GM21825 (cell line): ENCODE data around the gene ELAVL1.

ENCODE experiments used
- ATAC-seq: cut with Tn5 transposase; IDR thresholded peaks from one replicate; pipeline ENCODE4 v1.9.1; 2021; ENCODE audit warnings: mild to moderate bottlenecking, moderate library complexity; ENCODE audit not compliant: unreplicated experiment

ELAVL1 gene

GRCh38 chr19:7914598-7915045 is 90.8 kb downstream of the ELAVL1 start, which contains the start of gene TGFBR3L:
TSS of gene TGFBR3L (plus strand) at chr19:7914830.
- ATAC-seq = no peak

GRCh38 chr19:7914099-7914498 is 91.3 kb downstream of the ELAVL1 start:
- ATAC-seq = no peak

GRCh38 chr19:7913652-7914051 is 91.8 kb downstream of the ELAVL1 start:
- ATAC-seq = no peak

- no peak for ATAC-seq
Measured at GRCh38 chr19:7912697-7913564, 92.5 kb downstream of the ELAVL1 start.

GRCh38 chr19:7912144-7912696 is 93.2 kb downstream of the ELAVL1 start:
- no peak for ATAC-seq

GRCh38 chr19:7911508-7912143 is 93.8 kb downstream of the ELAVL1 start:
- no peak for ATAC-seq

GRCh38 chr19:7910321-7911161 is 94.9 kb downstream of the ELAVL1 start:
- ATAC-seq = no peak

GRCh38 chr19:7909471-7910067 is 95.9 kb downstream of the ELAVL1 start:
- no peak for ATAC-seq

GRCh38 chr19:7908742-7909461 is 96.5 kb downstream of the ELAVL1 start:
- no peak for ATAC-seq
